ENCODE results near the gene IL1R2. TPM values are rescaled to one million over a fixed set of nuclear protein-coding genes. Genes with fewer than 3 reads are reported as not detected.

The IL1R2 gene
- total and polyA plus RNA-seq, 9 of the 15 experiments (the other 6 are each of a cell fraction or from before 2014, with no cell fraction given) = 0.13 TPM; not detected in 8

DNA sequence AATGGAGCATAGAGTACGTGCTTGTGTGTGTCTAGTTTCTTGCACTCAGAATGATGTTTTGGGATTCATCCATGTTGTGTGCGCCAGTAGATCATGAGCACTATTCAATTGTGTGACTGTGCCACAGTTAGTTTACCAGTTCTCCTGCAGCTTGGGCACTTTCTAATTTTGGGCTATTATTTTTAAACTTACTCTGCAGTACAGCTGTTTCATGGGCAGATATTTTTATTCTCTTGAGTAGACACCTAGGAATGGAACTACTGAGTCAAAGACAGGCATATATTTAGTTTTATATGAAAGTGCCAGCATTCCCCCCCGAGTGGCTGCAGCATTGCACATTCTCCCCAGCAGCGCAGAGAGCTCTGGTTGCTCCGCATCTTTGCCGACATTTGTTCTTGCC, 74.8 kb downstream of the IL1R2 start:
- Histone ChIP-seq H3K4me2 (ENCODE audit: insufficient read depth, low read length) (no peak overlapping the region), H3K27me3 (ENCODE audit: control insufficient read depth in 2 of 2, insufficient read depth in 2 of 2, low read length in 2 of 2) (no peaks in the 10 kb centered on the region), H3K4me3 (no peak overlapping the region), H2AFZ (ENCODE audit: low read depth, low read length) (no peak overlapping the region), H4K20me1 (replicated peaks; ENCODE audit: control insufficient read depth, insufficient read depth, low read length) (no peaks in the 10 kb centered on the region), H3K4me1 (replicated peaks in 1 of 2; ENCODE audit: control insufficient read depth in 2 of 2, insufficient read depth in 2 of 2, low read length in 2 of 2) (peaks cover 47 to 67% of the 10 kb centered on the region in 2 experiments), H3K36me3 (ENCODE audit: control insufficient read depth, insufficient read depth, low read length) (no peaks in the 10 kb centered on the region), H3K9me3 (replicated peaks; ENCODE audit: control insufficient read depth, insufficient read depth, low read depth, low read length) (no peaks in the 10 kb centered on the region), H3K27ac (ENCODE audit: extremely low read depth, low read depth, low read length) (no peak overlapping the region), H3K9me1 (ENCODE audit: control insufficient read depth, insufficient read depth, low read length) (no peaks in the 10 kb centered on the region), H3K9ac (ENCODE audit: insufficient read depth in 1 of 2, low read depth in 2 of 2, low read length in 2 of 2) (no peak overlapping the region), H3K79me2 (ENCODE audit: control insufficient read depth, insufficient read depth, low read length) (no peaks in the 10 kb centered on the region)
- DNase-seq (ENCODE audit: extremely low read depth in 1 of 4, low spot score in 3 of 4) = no peak
- no TSS peak for BruUV-seq (replicated peaks)
- CTCF ChIA-PET (ENCODE audit: low intra/inter-chr PET ratio) = no interaction called here
- FAIRE-seq = no peak
- 87% methylated on average over 6 of the region's 6 CpGs for WGBS (ENCODE audit: insufficient coverage, low coverage, missing lambda C conversion rate)
- intact Hi-C loops (cut with micrococcal nuclease) (loop anchor here (5.0 kb wide), 1 partner anchor 176 kb away; no protein-coding TSS in a partner anchor), in situ Hi-C loops (cut with MboI) (no loop called here)
- POLR2A ChIA-PET = no interaction called here
- no peak for TF ChIP-seq ELF2 (CRISPR knock-in tag; IDR thresholded peaks at IDR 0.05)
- TF ChIP-seq FOXA1 (IDR thresholded peaks at IDR 0.05; ENCODE audit: borderline replicate concordance) = no peak
- no peak for TF ChIP-seq MAFG (tag; conservative IDR thresholded peaks at IDR 0.05)
- no peak for TF ChIP-seq NFE2L1 (tag; IDR thresholded peaks at IDR 0.05; ENCODE audit: borderline replicate concordance, low read depth)
- no peak for TF ChIP-seq POLR2H (tag; IDR thresholded peaks at IDR 0.05; ENCODE audit: low read depth)
- TF ChIP-seq, protein P1, sequence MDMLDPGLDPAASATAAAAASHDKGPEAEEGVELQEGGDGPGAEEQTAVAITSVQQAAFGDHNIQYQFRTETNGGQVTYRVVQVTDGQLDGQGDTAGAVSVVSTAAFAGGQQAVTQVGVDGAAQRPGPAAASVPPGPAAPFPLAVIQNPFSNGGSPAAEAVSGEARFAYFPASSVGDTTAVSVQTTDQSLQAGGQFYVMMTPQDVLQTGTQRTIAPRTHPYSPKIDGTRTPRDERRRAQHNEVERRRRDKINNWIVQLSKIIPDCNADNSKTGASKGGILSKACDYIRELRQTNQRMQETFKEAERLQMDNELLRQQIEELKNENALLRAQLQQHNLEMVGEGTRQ (CRISPR knock-in tag; IDR thresholded peaks at IDR 0.05) = no peak
- TF ChIP-seq MBD2 (IDR thresholded peaks at IDR 0.05; ENCODE audit: borderline replicate concordance, low read depth) = no peak
- no peak for TF ChIP-seq SMAD4 (CRISPR knock-in tag; conservative IDR thresholded peaks at IDR 0.05)
- no peak for ATAC-seq

Measured in K562 (cell line).